B cell (primary cell): ENCODE measurements around the gene CEP85L. TPM values are rescaled to one million over a fixed set of nuclear protein-coding genes. Genes with fewer than 3 reads are reported as not detected.
A peak's percentile ranks its signal among the peaks of the same experiment; 100 is the strongest.

ENCODE experiments used
- ATAC-seq: fragments of 200-7000 bp; cut with Tn5 transposase; one replicate; pipeline ENCODE4 v1.10.0; 2021; ENCODE audit warnings: low read depth, mild to moderate bottlenecking, moderate number of reproducible peaks, moderate library complexity
- CTCF ChIA-PET: fragments of 350-600 bp; sonication (Branson Sonifier 250); formaldehyde crosslinking; loops from one replicate; lab custom pipeline; 2021; ENCODE audit warnings: antibody characterized with exemption, inconsistent platforms; lab: Charles Lee
- POLR2A ChIA-PET: fragments of 350-600 bp; sonication (Branson Sonifier 250); formaldehyde crosslinking; loops from one replicate; lab custom pipeline; 2021; ENCODE audit warnings: antibody characterized with exemption; lab: Charles Lee
- DNase-seq: peaks from one replicate; pipeline ENCODE4 v3.0.0; 2013
- H2AFZ ChIP-seq: 2 replicates; pipeline ENCODE4 v1.6.1; 2012; ENCODE audit warnings: mild to moderate bottlenecking, low read depth, low read length; ENCODE audit not compliant: insufficient read depth, poor library complexity, severe bottlenecking
- H3K27ac ChIP-seq, 2 donors: 1 replicate in 1 of 2; 2 replicates in 1 of 2; pipeline ENCODE4 v1.5.1; 2012 to 2013; ENCODE audit warnings: low read length in 2 of 2, mild to moderate bottlenecking in 2 of 2, moderate library complexity in 1 of 2
- H3K27me3 ChIP-seq, 4 experiments: fragments of 200-600 bp in 1 of 4; sonication (generic) in 1 of 4; replicated peaks in 1 of 4; 1 replicate in 2 of 4; 2 replicates in 2 of 4; pipeline versions ENCODE4 v1.6.1 to v1.7.0; 2013 to 2016; ENCODE audit warnings: low read length in 3 of 4, mild to moderate bottlenecking in 2 of 4, mixed read lengths in 1 of 4, moderate library complexity in 1 of 4; ENCODE audit not compliant: insufficient read depth in 4 of 4, control insufficient read depth in 3 of 4; ENCODE audit errors: control extremely low read depth in 1 of 4
- H3K36me3 ChIP-seq, 2 experiments: replicated peaks in 1 of 2; 1 replicate in 1 of 2; 2 replicates in 1 of 2; pipeline versions ENCODE4 v1.6.1 to v1.7.1; 2013; ENCODE audit warnings: low read length in 1 of 2; ENCODE audit not compliant: insufficient read depth in 2 of 2, control insufficient read depth in 1 of 2; ENCODE audit errors: control extremely low read depth in 1 of 2, extremely low read depth in 1 of 2
- H3K4me1 ChIP-seq, 2 donors: fragments of 200-600 bp in 1 of 2; sonication (generic) in 1 of 2; 1 replicate in 1 of 2; 2 replicates in 1 of 2; pipeline versions ENCODE4 v1.5.1 to v1.6.1; 2013 to 2017; ENCODE audit warnings: low read length in 2 of 2; ENCODE audit not compliant: control insufficient read depth in 2 of 2, insufficient read depth in 2 of 2
- H3K4me2 ChIP-seq: replicated peaks from 2 replicates; pipeline ENCODE3; 2012; ENCODE audit warnings: mild to moderate bottlenecking, low read depth, low read length; ENCODE audit not compliant: poor library complexity, severe bottlenecking
- H3K4me3 ChIP-seq, 5 experiments: fragments of 200-600 bp in 1 of 5; sonication (generic) in 1 of 5; 1 replicate in 3 of 5; 2 replicates in 2 of 5; pipeline versions ENCODE4 v1.5.1 to v1.7.0; 2011 to 2016; ENCODE audit warnings: low read length in 4 of 5, mild to moderate bottlenecking in 4 of 5, low read depth in 2 of 5, control low read depth in 1 of 5, moderate library complexity in 1 of 5; ENCODE audit not compliant: insufficient read depth in 1 of 5; ENCODE audit errors: control extremely low read depth in 1 of 5, extremely low read depth in 1 of 5
- H3K79me2 ChIP-seq: fragments of 200-600 bp; sonication (generic); one replicate; pipeline ENCODE4 v1.6.0; 2016; ENCODE audit warnings: low read length; ENCODE audit not compliant: control insufficient read depth, insufficient read depth
- H3K9ac ChIP-seq: fragments of 200-600 bp; sonication (generic); 2 replicates; pipeline ENCODE4 v1.6.1; 2017; ENCODE audit warnings: mild to moderate bottlenecking, low read length, moderate library complexity
- H3K9me3 ChIP-seq, 3 donors: one replicate each; pipeline versions ENCODE4 v1.6.1 to v1.7.1; 2013; ENCODE audit warnings: low read length in 2 of 3; ENCODE audit not compliant: control insufficient read depth in 2 of 3, insufficient read depth in 1 of 3; ENCODE audit errors: control extremely low read depth in 1 of 3
- H4K20me1 ChIP-seq: 2 replicates; pipeline ENCODE4 v1.6.0; 2012; ENCODE audit warnings: mild to moderate bottlenecking, low read length; ENCODE audit not compliant: insufficient read depth, control insufficient read depth, poor library complexity, severe bottlenecking
- H3K27ac Mint-ChIP-seq: one replicate; pipeline ENCODE4 v1.8.0; 2021; ENCODE audit warnings: mixed read lengths
- H3K27me3 Mint-ChIP-seq: one replicate; pipeline ENCODE4 v1.8.0; 2021; ENCODE audit warnings: mixed read lengths
- H3K4me1 Mint-ChIP-seq: one replicate; pipeline ENCODE4 v1.8.0; 2021; ENCODE audit warnings: mixed read lengths
- H3K4me3 Mint-ChIP-seq: one replicate; pipeline ENCODE4 v1.8.0; 2021; ENCODE audit warnings: mixed read lengths
- H3K9me3 Mint-ChIP-seq: one replicate; pipeline ENCODE4 v1.8.0; 2022; ENCODE audit warnings: mixed read lengths; ENCODE audit not compliant: insufficient read depth
- EZH2 ChIP-seq: IDR thresholded peaks from 2 replicates; pipeline ENCODE4 v1.6.1; 2012; ENCODE audit warnings: borderline replicate concordance, low read depth, mild to moderate bottlenecking, moderate library complexity, low read length; ENCODE audit not compliant: insufficient read depth, poor library complexity, severe bottlenecking
- WGBS: methylation state at CpG from one replicate; pipeline ENCODE4 v1.1.5; 2013; ENCODE audit warnings: missing lambda C conversion rate; ENCODE audit not compliant: insufficient coverage; 5-methylcytosine and 5-hydroxymethylcytosine counted together
- intact Hi-C: fragments of 100-400 bp; cut with micrococcal nuclease; formaldehyde crosslinking; loops from one replicate; pipeline ENCODE4 v1.10.0; 2022
- polyA plus RNA-seq: library from polyadenylated mRNA; depleted of rRNA; stranded (reverse); fragments of >200 nt; gene quantifications from 2 replicates; pipeline ENCODE4 v1.2.3, GENCODE V29; 2012
- total RNA-seq, 2 donors: library from RNA; stranded (reverse); fragments of 120-200 nt in 1 of 2; gene quantifications; 1 replicate in 1 of 2; 2 replicates in 1 of 2; pipeline versions ENCODE4 v1.2.3 to v1.2.4, GENCODE V29; 2013 to 2022
- TF ChIP-seq, protein P1 (sequence below): fragments of 200-600 bp; IDR thresholded peaks from one replicate; pipeline ENCODE4 v1.8.0; 2022; ENCODE audit warnings: antibody characterized with exemption, mild to moderate bottlenecking

CEP85L gene
- total and polyA plus RNA-seq, 2 donors (not counting 1 experiment from before 2014, with no cell fraction given), result 7.6 to 32.1 TPM

DNA sequence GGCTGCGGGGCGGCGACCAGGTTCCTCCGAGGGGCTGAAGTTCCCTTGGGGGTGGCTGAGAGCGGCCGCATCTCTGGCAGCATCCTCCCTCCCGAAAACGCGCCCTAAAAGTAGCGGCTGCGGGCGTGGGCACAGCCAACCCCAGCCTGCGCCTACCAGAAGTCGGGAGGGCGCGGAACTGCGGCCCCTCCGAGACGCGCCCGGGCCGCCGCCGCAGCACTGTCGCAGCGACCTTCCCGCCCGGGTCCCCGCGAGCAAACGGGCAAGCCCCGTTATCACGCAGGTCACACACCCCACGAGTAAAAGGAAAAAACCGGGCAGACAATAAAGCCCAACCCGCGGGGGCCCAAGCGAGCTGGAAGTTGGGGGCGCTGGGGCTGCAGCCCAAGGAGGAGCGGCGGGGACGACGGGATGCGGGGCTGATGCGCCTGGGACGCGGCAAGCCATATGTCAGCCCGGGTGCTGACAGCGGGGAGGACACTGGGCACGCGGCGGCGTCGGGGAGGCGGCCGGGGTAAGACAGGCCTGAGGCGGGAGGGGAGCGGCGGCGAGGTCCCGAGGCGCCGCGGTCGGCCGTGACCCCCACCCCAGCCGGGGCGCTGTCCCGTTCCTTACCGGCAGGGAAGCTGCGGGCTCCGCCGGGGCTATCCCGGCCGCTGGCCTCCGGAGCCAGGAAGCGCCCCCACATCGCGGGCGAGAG, 659 bp downstream of the CEP85L start:
- intact Hi-C loops, result loop anchor here (1.0 to 5.0 kb wide), 11 partner anchors 14 to 1048 kb away; partner anchors contain the start of genes ASF1A, FAM184A, GOPC and MAN1A1
- H2AFZ ChIP-seq, result peak overlapping the region; percentile 99
- peaks cover 12 to 13% of the 10 kb centered on the region in 2 donors for H3K4me1 ChIP-seq
- DNase-seq, result no peak
- WGBS, result under 1% methylated on average over 80 of the region's 80 CpGs
- peak; percentile 32 for ATAC-seq
- H3K9ac ChIP-seq, result peak overlapping the region; percentile 93
- peaks cover 43% of the 10 kb centered on the region for H3K79me2 ChIP-seq
- peak overlapping the region; percentile 59 to 89 (median 73) for H3K4me3 ChIP-seq
- H4K20me1 ChIP-seq, result peaks cover 5% of the 10 kb centered on the region
- no peaks in the 10 kb centered on the region for H3K27me3 Mint-ChIP-seq
- no peaks in the 10 kb centered on the region for H3K9me3 ChIP-seq
- peak overlapping the region; percentile 44 to 86 for H3K27ac ChIP-seq
- H3K27ac Mint-ChIP-seq, result peak overlapping the region; percentile 92
- no peaks in the 10 kb centered on the region for H3K27me3 ChIP-seq
- ChIA-PET POLR2A (interaction anchor here (1.1 to 2.2 kb wide), 5 partner anchors 46 to 284 kb away, joined by 3 to 19 read pairs (median 4); partner anchors contain the start of genes ASF1A and MCM9), CTCF (interaction anchor here (0.6 to 2.4 kb wide), 6 partner anchors 32 to 244 kb away, joined by 3 to 13 read pairs (median 4); no protein-coding TSS in a partner anchor)
- H3K4me2 ChIP-seq, result peak overlapping the region; percentile 95
- TF ChIP-seq EZH2, result no peak
- TF ChIP-seq, protein P1, sequence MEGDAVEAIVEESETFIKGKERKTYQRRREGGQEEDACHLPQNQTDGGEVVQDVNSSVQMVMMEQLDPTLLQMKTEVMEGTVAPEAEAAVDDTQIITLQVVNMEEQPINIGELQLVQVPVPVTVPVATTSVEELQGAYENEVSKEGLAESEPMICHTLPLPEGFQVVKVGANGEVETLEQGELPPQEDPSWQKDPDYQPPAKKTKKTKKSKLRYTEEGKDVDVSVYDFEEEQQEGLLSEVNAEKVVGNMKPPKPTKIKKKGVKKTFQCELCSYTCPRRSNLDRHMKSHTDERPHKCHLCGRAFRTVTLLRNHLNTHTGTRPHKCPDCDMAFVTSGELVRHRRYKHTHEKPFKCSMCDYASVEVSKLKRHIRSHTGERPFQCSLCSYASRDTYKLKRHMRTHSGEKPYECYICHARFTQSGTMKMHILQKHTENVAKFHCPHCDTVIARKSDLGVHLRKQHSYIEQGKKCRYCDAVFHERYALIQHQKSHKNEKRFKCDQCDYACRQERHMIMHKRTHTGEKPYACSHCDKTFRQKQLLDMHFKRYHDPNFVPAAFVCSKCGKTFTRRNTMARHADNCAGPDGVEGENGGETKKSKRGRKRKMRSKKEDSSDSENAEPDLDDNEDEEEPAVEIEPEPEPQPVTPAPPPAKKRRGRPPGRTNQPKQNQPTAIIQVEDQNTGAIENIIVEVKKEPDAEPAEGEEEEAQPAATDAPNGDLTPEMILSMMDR, result peak; percentile 28
- peak overlapping the region; percentile 90 for H3K4me3 Mint-ChIP-seq
- H3K4me1 Mint-ChIP-seq, result peaks cover 20% of the 10 kb centered on the region
- H3K36me3 ChIP-seq, result no peaks in the 10 kb centered on the region
- no peaks in the 10 kb centered on the region for H3K9me3 Mint-ChIP-seq
